Ovary (tissue), 9 donors: Measurements from ENCODE around the gene MRM3. TPM values are rescaled to one million over a fixed set of nuclear protein-coding genes. Genes with fewer than 3 reads are reported as not detected.
"Not testable (repeated sequence)": the region's sequence is repeated elsewhere in the genome, so short reads cannot be mapped to it uniquely, and the experiment has no call there.

Experiments used
- DNase-seq, 5 donors: peaks; one replicate each; pipeline ENCODE4 v3.0.0-alpha.2; 2019 to 2020
- H3K27ac ChIP-seq, 2 donors: fragments of 200-600 bp; one replicate each; pipeline versions ENCODE4 v1.5.1 to v1.8.0; 2019 to 2022
- H3K27me3 ChIP-seq: fragments of 200-600 bp; one replicate; pipeline ENCODE4 v1.8.0; 2022
- H3K36me3 ChIP-seq: fragments of 200-600 bp; sonication (generic); one replicate; pipeline ENCODE4 v1.5.1; 2019
- H3K4me1 ChIP-seq: one replicate; pipeline ENCODE4 v1.8.1; 2013; ENCODE audit warnings: mild to moderate bottlenecking, moderate library complexity; ENCODE audit not compliant: insufficient read depth
- H3K4me3 ChIP-seq: fragments of 200-600 bp; sonication (generic); one replicate; pipeline ENCODE4 v1.5.1; 2017
- H3K9me3 ChIP-seq, 2 donors: fragments of 200-600 bp in 1 of 2; sonication (generic) in 1 of 2; one replicate each; pipeline versions ENCODE4 v1.5.1 to v1.8.1; 2013 to 2019; ENCODE audit warnings: mild to moderate bottlenecking in 1 of 2, moderate library complexity in 1 of 2
- EP300 ChIP-seq: sonication (generic); formaldehyde crosslinking; IDR thresholded peaks from one replicate; pipeline ENCODE4 v1.6.1; 2017; ENCODE audit warnings: antibody characterized with exemption
- POLR2A ChIP-seq: fragments of 450-650 bp; IDR thresholded peaks from one replicate; pipeline ENCODE4 v1.6.1; 2017; ENCODE audit warnings: antibody characterized with exemption, mild to moderate bottlenecking, moderate library complexity
- WGBS, 3 donors: extraction: QIAGEN DNeasy Blood & Tissue Kit in 1 of 3; methylation state at CpG; one replicate each; pipeline versions ENCODE4 v1.1.5 to v1.1.7; 2013 to 2017; 5-methylcytosine and 5-hydroxymethylcytosine counted together
- intact Hi-C, 4 donors: fragments of 100-400 bp; cut with DNase I; formaldehyde crosslinking; loops; one replicate each; pipeline versions ENCODE4 v1.11.0 to v1.15.1; 2022 to 2023
- polyA plus RNA-seq, 2 donors: library from polyadenylated mRNA; stranded (reverse); fragments of 200-250 nt in 1 of 2; fragments of 350-450 nt in 1 of 2; fragmentation: Illumina TruSeq in 1 of 2; extraction: RNeasy Lipid Tissue Mini Kit (QIAGEN cat#74804) in 1 of 2; gene quantifications; one replicate each; pipeline ENCODE4 v1.2.3, GENCODE V29; 2013 to 2014
- total RNA-seq, 7 donors: library from RNA; depleted of rRNA in 2 of 7; stranded (reverse); fragments of >200 nt in 2 of 7; fragmentation: NEBNext Ultra II Directional in 3 of 7; extraction: Animal tissue kit (Norgen Biotek cat#: 25700) in 3 of 7; gene quantifications; one replicate each; pipeline versions ENCODE4 v1.1.0 to v1.2.4, GENCODE V29; 2016 to 2023
- TF ChIP-seq, protein P1 (sequence below), 3 donors: fragments of 450-650 bp in 2 of 3; fragments of 200-600 bp in 1 of 3; IDR thresholded peaks; one replicate each; pipeline versions ENCODE4 v1.5.1 to v1.8.0; 2016 to 2022; ENCODE audit warnings: antibody characterized with exemption in 3 of 3, mild to moderate bottlenecking in 1 of 3
- donor health status: DM: no; HTN: no; CAD: no; lungs with moderate emphysema.
- donor health status: DM: no; HTN: no; CAD: no.
- donor health status: Bipolar disorder and iron deficiency.
- donor health status: DM: yes; HTN: yes; CAD: no.
- donor health status: DM: no; HTN: no; CAD: no.
- donor health status: DM: yes; HTN: yes; CAD: no.

MRM3 gene
- total and polyA plus RNA-seq, 9 donors: 10.1 to 16.7 (median 13.9) TPM

DNA sequence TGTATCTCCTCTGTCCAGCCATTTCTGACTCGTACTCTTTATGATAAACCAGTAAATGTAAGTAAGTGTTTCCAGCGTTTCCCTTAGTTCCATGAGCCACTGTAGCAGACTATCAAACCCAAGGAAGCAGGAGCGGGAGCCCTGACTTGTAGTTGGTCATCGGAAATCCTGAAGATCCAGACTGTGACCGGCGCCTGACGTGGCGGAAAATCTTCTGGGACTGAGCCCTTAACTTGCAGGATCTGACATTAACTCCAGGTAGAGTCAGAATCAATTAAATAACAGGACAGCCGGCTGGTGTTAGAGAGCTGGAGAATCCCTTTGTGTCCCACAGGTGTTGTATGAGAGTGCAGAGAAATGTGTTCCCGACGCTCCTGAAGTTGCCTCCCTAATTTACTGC lies 4.1 kb upstream of the MRM3 start:
- Histone ChIP-seq H3K27me3 (no peaks in the 10 kb centered on the region), H3K4me1 (peaks cover 2% of the 10 kb centered on the region), H3K4me3 (no peak overlapping the region), H3K27ac (no peak overlapping the region), H3K9me3 (no peaks in the 10 kb centered on the region), H3K36me3 (no peaks in the 10 kb centered on the region)
- intact Hi-C loops: no loop called here
- 84 to 90% (median 88%) methylated on average over 11 of the region's 11 CpGs for WGBS, 3 donors
- no peak for TF ChIP-seq POLR2A
- TF ChIP-seq, protein P1, sequence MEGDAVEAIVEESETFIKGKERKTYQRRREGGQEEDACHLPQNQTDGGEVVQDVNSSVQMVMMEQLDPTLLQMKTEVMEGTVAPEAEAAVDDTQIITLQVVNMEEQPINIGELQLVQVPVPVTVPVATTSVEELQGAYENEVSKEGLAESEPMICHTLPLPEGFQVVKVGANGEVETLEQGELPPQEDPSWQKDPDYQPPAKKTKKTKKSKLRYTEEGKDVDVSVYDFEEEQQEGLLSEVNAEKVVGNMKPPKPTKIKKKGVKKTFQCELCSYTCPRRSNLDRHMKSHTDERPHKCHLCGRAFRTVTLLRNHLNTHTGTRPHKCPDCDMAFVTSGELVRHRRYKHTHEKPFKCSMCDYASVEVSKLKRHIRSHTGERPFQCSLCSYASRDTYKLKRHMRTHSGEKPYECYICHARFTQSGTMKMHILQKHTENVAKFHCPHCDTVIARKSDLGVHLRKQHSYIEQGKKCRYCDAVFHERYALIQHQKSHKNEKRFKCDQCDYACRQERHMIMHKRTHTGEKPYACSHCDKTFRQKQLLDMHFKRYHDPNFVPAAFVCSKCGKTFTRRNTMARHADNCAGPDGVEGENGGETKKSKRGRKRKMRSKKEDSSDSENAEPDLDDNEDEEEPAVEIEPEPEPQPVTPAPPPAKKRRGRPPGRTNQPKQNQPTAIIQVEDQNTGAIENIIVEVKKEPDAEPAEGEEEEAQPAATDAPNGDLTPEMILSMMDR (IDR thresholded peaks at IDR 0.05): no peak
- no peak for TF ChIP-seq EP300
- no peak for DNase-seq

DNA sequence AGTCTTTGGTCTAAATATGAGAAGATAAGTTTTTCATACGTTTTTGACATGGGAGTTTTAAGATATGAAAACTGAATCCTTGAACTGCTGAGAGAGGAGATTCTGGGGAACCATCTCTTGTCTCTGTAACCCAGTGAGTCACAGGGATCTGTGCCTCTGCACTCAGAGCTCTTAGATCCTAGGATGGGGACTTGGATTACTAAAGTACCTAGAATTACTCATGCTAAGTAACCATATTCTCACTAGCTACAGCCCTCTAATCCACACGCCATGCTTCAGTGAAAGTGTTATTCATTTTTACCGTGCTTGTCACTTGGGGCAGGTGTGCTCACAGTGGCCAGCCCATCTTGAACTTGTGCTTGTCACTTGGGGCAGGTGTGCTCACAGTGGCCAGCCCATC lies 2.0 kb downstream of the MRM3 start:
- no peaks in the 10 kb centered on the region for H3K36me3 ChIP-seq
- H3K27me3 ChIP-seq: no peaks in the 10 kb centered on the region
- no peaks in the 10 kb centered on the region for H3K9me3 ChIP-seq
- H3K27ac ChIP-seq: no peak overlapping the region
- TF ChIP-seq, protein P1 (IDR thresholded peaks at IDR 0.05): no peak
- TF ChIP-seq POLR2A: no peak
- TF ChIP-seq EP300: no peak
- no peak for DNase-seq
- H3K4me3 ChIP-seq: no peak overlapping the region
- intact Hi-C loops: loop anchor here in 1 of 4 donors (5.0 kb wide), 1 partner anchor 198 kb away; no protein-coding TSS in a partner anchor
- 62 to 80% (median 65%) methylated on average over 3 of the region's 3 CpGs for WGBS, 3 donors
- H3K4me1 ChIP-seq: peaks cover 2% of the 10 kb centered on the region

DNA sequence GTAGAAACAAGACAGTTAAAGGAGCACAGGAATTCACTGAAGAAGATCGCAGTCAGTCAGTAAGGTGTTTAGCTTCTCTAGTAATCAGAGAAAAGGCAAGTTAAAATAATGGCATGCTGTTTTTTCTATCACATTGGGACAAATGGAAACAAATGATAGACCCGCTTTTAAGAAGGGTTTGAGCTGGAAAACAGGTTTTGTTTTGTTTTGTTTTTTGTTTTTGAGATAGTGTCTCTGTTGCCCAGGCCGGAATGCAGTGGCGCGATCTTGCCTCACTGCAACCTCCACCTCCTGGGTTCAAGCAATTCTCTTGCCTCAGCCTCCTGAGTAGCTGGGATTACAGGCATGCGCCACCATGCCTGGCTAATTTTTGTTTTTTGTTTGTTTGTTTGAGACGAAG lies 3.7 kb downstream of the MRM3 start:
- DNase-seq, intact Hi-C loops: not testable (repeated sequence)
- WGBS, 3 donors: 89 to 91% (median 89%) methylated on average over 7 of the region's 7 CpGs

DNA sequence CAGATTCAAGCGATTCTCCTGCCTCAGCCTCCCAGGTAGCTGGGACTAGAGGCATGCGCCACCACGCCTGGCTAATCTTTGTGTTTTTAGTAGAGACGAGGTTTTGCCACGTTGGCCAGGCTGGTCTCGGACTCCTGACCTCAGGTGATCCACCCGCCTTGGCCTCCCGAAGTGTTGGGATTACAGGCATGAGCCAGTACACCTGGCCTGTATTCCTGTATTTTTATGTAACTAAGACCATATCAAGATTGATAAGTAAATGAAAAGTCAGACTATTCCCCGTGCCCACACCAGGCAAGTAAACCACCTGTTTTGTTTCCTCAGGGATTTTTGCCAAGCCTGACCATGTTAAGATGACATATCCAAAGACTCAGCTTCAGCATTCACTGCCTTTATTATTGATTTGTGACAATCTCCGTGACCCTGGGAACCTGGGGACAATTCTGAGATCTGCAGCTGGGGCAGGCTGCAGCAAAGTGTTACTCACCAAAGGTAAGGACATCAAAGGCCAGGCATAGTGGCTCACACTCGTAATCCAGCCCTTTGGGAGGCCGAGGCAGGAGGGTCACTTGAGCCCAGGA lies 5.6 kb downstream of the MRM3 start:
- Histone ChIP-seq H3K4me1 (peaks cover 2% of the 10 kb centered on the region), H3K36me3 (no peaks in the 10 kb centered on the region), H3K27ac (no peak overlapping the region), H3K27me3 (no peaks in the 10 kb centered on the region), H3K9me3 (no peaks in the 10 kb centered on the region), H3K4me3 (no peak overlapping the region)
- DNase-seq: peak in 1 of 5 donors; percentile 23
- WGBS, 3 donors: 81 to 87% (median 84%) methylated on average over 12 of the region's 12 CpGs
- TF ChIP-seq, protein P1 (IDR thresholded peaks at IDR 0.05): no peak
- TF ChIP-seq EP300: no peak
- TF ChIP-seq POLR2A: no peak
- intact Hi-C loops: no loop called here

More for the DNA sequence above, 3.7 kb downstream of the MRM3 start:
- H3K27ac ChIP-seq, H3K4me3 ChIP-seq, H3K4me1 ChIP-seq, H3K9me3 ChIP-seq, H3K27me3 ChIP-seq, H3K36me3 ChIP-seq: not testable (repeated sequence)

DNA sequence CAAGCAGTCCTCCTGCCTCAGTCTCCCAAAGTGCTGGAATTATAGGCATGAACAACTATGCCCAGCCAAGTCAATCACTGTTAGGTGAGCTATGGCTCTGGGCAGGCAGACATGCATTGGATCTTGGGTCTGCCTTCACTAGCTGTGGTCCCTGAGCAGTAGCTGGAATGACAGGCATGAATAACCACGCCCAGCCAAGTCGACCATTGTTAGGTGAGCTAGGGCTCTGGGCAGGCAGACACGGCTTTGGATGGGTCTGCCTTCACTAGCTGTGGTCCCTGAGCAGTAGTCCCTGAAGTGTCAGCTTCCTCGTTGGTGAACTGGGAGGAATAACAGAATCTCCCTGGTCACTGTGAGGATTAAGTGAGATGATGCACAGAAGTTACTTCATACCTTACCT lies 6.4 kb downstream of the MRM3 start:
- H3K27ac ChIP-seq: no peak overlapping the region
- DNase-seq: peak in 2 of 5 donors; percentile 3 to 19
- H3K4me1 ChIP-seq: no peaks in the 10 kb centered on the region
- no peaks in the 10 kb centered on the region for H3K36me3 ChIP-seq
- intact Hi-C loops: no loop called here
- WGBS, 3 donors: 78 to 86% (median 81%) methylated on average over 4 of the region's 4 CpGs
- no peak for TF ChIP-seq EP300
- no peak for TF ChIP-seq POLR2A
- TF ChIP-seq, protein P1 (IDR thresholded peaks at IDR 0.05): no peak
- no peaks in the 10 kb centered on the region for H3K27me3 ChIP-seq
- no peak overlapping the region for H3K4me3 ChIP-seq
- no peaks in the 10 kb centered on the region for H3K9me3 ChIP-seq
